ENCODE measurements around the gene TRPM7. TPM values are rescaled to one million over a fixed set of nuclear protein-coding genes. Genes with fewer than 3 reads are reported as not detected.

The TRPM7 gene
- total RNA-seq, 1 experiment from 2014 or later: 35.1 TPM

DNA sequence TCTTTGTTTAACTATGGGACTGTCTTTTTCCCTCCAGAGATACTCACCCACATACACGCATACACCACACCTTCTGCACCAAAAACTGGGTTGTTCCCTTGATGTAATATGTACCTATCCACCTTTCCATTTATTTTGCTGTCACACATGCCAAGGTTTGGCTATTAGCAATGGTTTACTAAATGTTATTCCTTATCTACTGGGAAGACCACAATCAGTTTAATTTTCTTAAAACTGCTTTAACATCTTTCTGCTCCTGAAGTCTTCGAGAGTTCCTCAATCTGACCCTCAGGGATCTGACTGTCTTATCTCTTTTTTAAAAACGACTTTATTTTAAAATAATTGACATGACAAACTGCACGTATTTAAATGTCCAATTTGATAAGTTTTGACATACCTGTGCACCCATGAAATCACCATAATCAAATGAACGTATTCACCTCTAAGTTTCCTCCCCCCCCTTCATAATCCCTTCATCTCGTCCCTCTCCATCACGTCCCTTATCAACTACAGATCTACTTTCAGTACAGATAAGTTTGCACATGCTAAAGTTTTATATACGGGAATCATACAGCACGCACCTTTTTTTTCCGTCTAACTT is 805 bp upstream of the TRPM7 start:
- peaks cover 15 to 29% of the 10 kb centered on the region in 2 experiments for H3K4me1 Mint-ChIP-seq
- no peaks in the 10 kb centered on the region for H3K9me3 ChIP-seq (ENCODE audit: control insufficient read depth, low read depth, low read length)
- H2BK15ac ChIP-seq (ENCODE audit: low read depth, low read length): no peak overlapping the region
- H2BK120ac ChIP-seq (ENCODE audit: low read depth, low read length, poor library complexity, severe bottlenecking): no peak overlapping the region
- H3K4me1 ChIP-seq (ENCODE audit: insufficient read depth, low read length): no peaks in the 10 kb centered on the region
- H2AK5ac ChIP-seq (ENCODE audit: insufficient read length, low read length): no peak overlapping the region
- H3K79me1 ChIP-seq (ENCODE audit: insufficient read depth, low read depth, low read length, poor library complexity, severe bottlenecking): peaks cover 9% of the 10 kb centered on the region
- peak overlapping the region; percentile 65 for H4K5ac ChIP-seq (ENCODE audit: insufficient read length, low read depth, low read length)
- peak overlapping the region; percentile 85 for H4K8ac ChIP-seq (replicated peaks; ENCODE audit: insufficient read length, low read depth, low read length)
- peaks cover 10% of the 10 kb centered on the region; the same call in 1 of the 2 replicates for H3K79me2 ChIP-seq (ENCODE audit: insufficient read depth, low read length)
- TF ChIP-seq CTCF (conservative IDR thresholded peaks at IDR 0.05): no peak
- no peak overlapping the region for H2BK12ac ChIP-seq (ENCODE audit: insufficient read length, low read depth, low read length)
- peak overlapping the region; percentile 31 for H3K56ac ChIP-seq (ENCODE audit: insufficient read length, low read depth, low read length)
- no peaks in the 10 kb centered on the region for H3K9me3 Mint-ChIP-seq
- H2BK5ac ChIP-seq (ENCODE audit: insufficient read length, low read length): peak overlapping the region; percentile 14
- no peaks in the 10 kb centered on the region for H4K20me1 ChIP-seq (ENCODE audit: control insufficient read depth, insufficient read depth, insufficient read length)
- H2BK20ac ChIP-seq (ENCODE audit: low read depth, low read length, poor library complexity, severe bottlenecking): no peak overlapping the region
- no peaks in the 10 kb centered on the region for H3K27me3 ChIP-seq (ENCODE audit: insufficient read depth, low read length)
- no peak overlapping the region for H3T11ph ChIP-seq (ENCODE audit: low read length)
- H3K4ac ChIP-seq (ENCODE audit: low read depth, low read length): no peak overlapping the region
- no peak overlapping the region for H4K91ac ChIP-seq (ENCODE audit: insufficient read length, low read depth, low read length)
- no peak overlapping the region for H3K18ac ChIP-seq (ENCODE audit: insufficient read length, low read depth, low read length)
- no peaks in the 10 kb centered on the region; the same call in 1 of the 2 replicates for H3K27me3 Mint-ChIP-seq (ENCODE audit: low read depth)
- peak overlapping the region; percentile 48 for H3K27ac ChIP-seq (ENCODE audit: insufficient read length, low read depth, low read length)
- H3K4me2 ChIP-seq (ENCODE audit: insufficient read depth, insufficient read length, low read length): peak overlapping the region; percentile 95
- H2AFZ ChIP-seq (ENCODE audit: low read length): no peak overlapping the region
- H3K9ac ChIP-seq (ENCODE audit: extremely low read depth, insufficient read length, low read length): peak overlapping the region; percentile 95
- H3K23me2 ChIP-seq (ENCODE audit: insufficient read length, low read depth, low read length, poor library complexity, severe bottlenecking): peaks cover 11% of the 10 kb centered on the region
- DNase-seq: no peak
- peaks cover 0 to 22% (median 19%) of the 10 kb centered on the region in 3 experiments; a peak in 6 of 7 replicates for H3K36me3 Mint-ChIP-seq (ENCODE audit: insufficient read depth in 1 of 3, low read depth in 3 of 3)
- H3K14ac ChIP-seq (ENCODE audit: insufficient read depth, low read length): peak overlapping the region; percentile 98; the same call in 1 of the 2 replicates
- whole genome bisulfite sequencing (ENCODE audit: extremely low coverage, insufficient read length, low lambda C conversion rate): 100% methylated on average over 2 of the region's 10 CpGs
- H3K4me3 Mint-ChIP-seq: peak overlapping the region; percentile 99
- no peak overlapping the region for H3K23ac ChIP-seq (ENCODE audit: insufficient read length, low read depth, low read length)
- peak overlapping the region; percentile 3 to 93 (median 36); a peak in 5 of 7 replicates for H3K27ac Mint-ChIP-seq
